ENCODE data around the gene LCNL1. TPM values are rescaled to one million over a fixed set of nuclear protein-coding genes. Genes with fewer than 3 reads are reported as not detected.

Gene LCNL1
- total and polyA plus RNA-seq, 2 donors (not counting 1 experiment from before 2014, with no cell fraction given) = not detected

- H3K27ac Mint-ChIP-seq = no peak overlapping the region
- ChIA-PET POLR2A (no interaction called here), CTCF (interaction anchor here (0.7 kb wide), 1 partner anchor 158 kb away, joined by 3 read pairs; no protein-coding TSS in a partner anchor)
These were observed 18.6 kb upstream of the LCNL1 start for GRCh38 chr9:136964171-136964689.

GRCh38 chr9:136964833-136965422, 17.9 kb upstream of the LCNL1 start:
- ChIA-PET POLR2A (interaction anchor here (0.7 kb wide), 2 partner anchors 64 to 73 kb away, joined by 3 to 5 read pairs; no protein-coding TSS in a partner anchor), CTCF (interaction anchor here (0.7 kb wide), 1 partner anchor 159 kb away, joined by 3 read pairs; no protein-coding TSS in a partner anchor)
- no peak overlapping the region for H3K4me3 Mint-ChIP-seq
- no peak overlapping the region for H3K27ac Mint-ChIP-seq
- Histone ChIP-seq H3K79me2 (ENCODE audit: control insufficient read depth, insufficient read depth, low read length) (no peaks in the 10 kb centered on the region), H3K36me3 (replicated peaks in 1 of 2; ENCODE audit: control extremely low read depth in 1 of 2, control insufficient read depth in 1 of 2, extremely low read depth in 1 of 2, insufficient read depth in 2 of 2, low read length in 1 of 2) (no peaks in the 10 kb centered on the region), H3K9me3 (ENCODE audit: control extremely low read depth in 1 of 3, control insufficient read depth in 2 of 3, insufficient read depth in 1 of 3, low read length in 2 of 3) (no peaks in the 10 kb centered on the region), H3K27ac (ENCODE audit: low read length in 2 of 2) (no peak overlapping the region), H3K4me3 (ENCODE audit: control extremely low read depth in 1 of 5, extremely low read depth in 1 of 5, insufficient read depth in 1 of 5, low read depth in 2 of 5, low read length in 4 of 5) (no peak overlapping the region), H3K27me3 (replicated peaks in 1 of 4; ENCODE audit: control extremely low read depth in 1 of 4, control insufficient read depth in 3 of 4, insufficient read depth in 4 of 4, low read length in 3 of 4) (peaks cover 0 to 4% (median under 1%) of the 10 kb centered on the region in 4 experiments), H3K9ac (ENCODE audit: low read length) (no peak overlapping the region), H4K20me1 (ENCODE audit: control insufficient read depth, insufficient read depth, low read length, poor library complexity, severe bottlenecking) (no peaks in the 10 kb centered on the region), H3K4me2 (replicated peaks; ENCODE audit: low read depth, low read length, poor library complexity, severe bottlenecking) (no peak overlapping the region), H3K4me1 (ENCODE audit: control insufficient read depth in 2 of 2, insufficient read depth in 2 of 2, low read length in 2 of 2) (peaks cover 5 to 10% of the 10 kb centered on the region in 2 donors), H2AFZ (ENCODE audit: insufficient read depth, low read depth, low read length, poor library complexity, severe bottlenecking) (no peak overlapping the region)
- intact Hi-C loops (cut with micrococcal nuclease) = no loop called here
- 85% methylated on average over 20 of the region's 26 CpGs for WGBS (ENCODE audit: insufficient coverage)
- TF ChIP-seq EZH2 (IDR thresholded peaks at IDR 0.05; ENCODE audit: borderline replicate concordance, insufficient read depth, low read depth, low read length, poor library complexity, severe bottlenecking) (no peak), CTCF (IDR thresholded peaks at IDR 0.05) (no peak)
- ATAC-seq (ENCODE audit: low read depth) = no peak
- no peaks in the 10 kb centered on the region for H3K9me3 Mint-ChIP-seq (ENCODE audit: insufficient read depth)
- peaks cover 5% of the 10 kb centered on the region for H3K27me3 Mint-ChIP-seq
- H3K4me1 Mint-ChIP-seq = peaks cover 11% of the 10 kb centered on the region
- DNase-seq = no peak

More at GRCh38 chr9:136964171-136964689, 18.6 kb upstream of the LCNL1 start:
- Mint-ChIP-seq H3K4me1 (peaks cover 11% of the 10 kb centered on the region), H3K9me3 (ENCODE audit: insufficient read depth) (no peaks in the 10 kb centered on the region), H3K4me3 (no peak overlapping the region), H3K27me3 (peaks cover 5% of the 10 kb centered on the region)
- H4K20me1 ChIP-seq (ENCODE audit: control insufficient read depth, insufficient read depth, low read length, poor library complexity, severe bottlenecking) = no peaks in the 10 kb centered on the region
- H3K4me1 ChIP-seq (ENCODE audit: control insufficient read depth in 2 of 2, insufficient read depth in 2 of 2, low read length in 2 of 2) = peaks cover 5 to 10% of the 10 kb centered on the region in 2 donors
- H3K9me3 ChIP-seq (ENCODE audit: control extremely low read depth in 1 of 3, control insufficient read depth in 2 of 3, insufficient read depth in 1 of 3, low read length in 2 of 3) = peaks cover 0 to under 1% (median 0%) of the 10 kb centered on the region in 3 donors
- no peak overlapping the region for H3K4me2 ChIP-seq (replicated peaks; ENCODE audit: low read depth, low read length, poor library complexity, severe bottlenecking)
- H3K27ac ChIP-seq (ENCODE audit: low read length in 2 of 2) = no peak overlapping the region
- no peak overlapping the region for H2AFZ ChIP-seq (ENCODE audit: insufficient read depth, low read depth, low read length, poor library complexity, severe bottlenecking)
- no peak for ATAC-seq (ENCODE audit: low read depth)
- intact Hi-C loops (cut with micrococcal nuclease) = no loop called here
- H3K9ac ChIP-seq (ENCODE audit: low read length) = no peak overlapping the region
- no peaks in the 10 kb centered on the region for H3K79me2 ChIP-seq (ENCODE audit: control insufficient read depth, insufficient read depth, low read length)
- peaks cover 0 to 4% (median under 1%) of the 10 kb centered on the region in 4 experiments for H3K27me3 ChIP-seq (replicated peaks in 1 of 4; ENCODE audit: control extremely low read depth in 1 of 4, control insufficient read depth in 3 of 4, insufficient read depth in 4 of 4, low read length in 3 of 4)
- WGBS (ENCODE audit: insufficient coverage) = 80% methylated on average over 21 of the region's 22 CpGs
- TF ChIP-seq EZH2 (IDR thresholded peaks at IDR 0.05; ENCODE audit: borderline replicate concordance, insufficient read depth, low read depth, low read length, poor library complexity, severe bottlenecking) = no peak
- no peaks in the 10 kb centered on the region for H3K36me3 ChIP-seq (replicated peaks in 1 of 2; ENCODE audit: control extremely low read depth in 1 of 2, control insufficient read depth in 1 of 2, extremely low read depth in 1 of 2, insufficient read depth in 2 of 2, low read length in 1 of 2)
- no peak for DNase-seq
- H3K4me3 ChIP-seq (ENCODE audit: control extremely low read depth in 1 of 5, extremely low read depth in 1 of 5, insufficient read depth in 1 of 5, low read depth in 2 of 5, low read length in 4 of 5) = no peak overlapping the region
